Heart left ventricle (tissue), 13 donors: ENCODE results near the gene ALPG.

ENCODE experiments used
- CTCF ChIP-seq, 12 donors: fragments of 200-600 bp; sonication (generic) in 4 of 12; IDR thresholded peaks; one replicate each; pipeline versions ENCODE4 v1.5.0 to v1.8.0; 2018 to 2022; ENCODE audit warnings: antibody characterized with exemption in 12 of 12, mild to moderate bottlenecking in 5 of 12
- POLR2A ChIP-seq, 2 donors: fragments of 450-650 bp; IDR thresholded peaks; one replicate each; pipeline ENCODE4 v1.6.1; 2017; ENCODE audit warnings: antibody characterized with exemption in 2 of 2, mild to moderate bottlenecking in 2 of 2, moderate library complexity in 2 of 2
- donor health status: ischemic (EF 13 %, LVEDD 7.1; RV severe dilation, severe dysfunction).
- donor health status: DM: no; HTN: yes; CAD: no.
- donor health status: DM: no; HTN: no; CAD: no.
- donor health status: ischemic (EF 25% LVEDD 6.9; RV normal size, moderate dysfunction).
- donor health status: ischemic (EF 25% LVEDD 5.7; RV mildly dilated, moderate dysfunction).
- donor health status: ischemic (EF 35%, LVEDD 5.7; RV mildly dilated, moderate dysfunction).
- donor health status: nonischemic (EF 11% LVEDD 7.7; RV severe dilation, severe dysfunction).
- donor health status: DM: yes; HTN: yes; CAD: no.
- donor health status: PGD.
- donor health status: ischemic (EF 29% LVEDD 5.4; RV normal size, mild dysfunction).
- donor health status: nonischemic (EF 23%, LVEDD 6.1; RV moderate dilation, normal function).

- TF ChIP-seq CTCF (IDR thresholded peaks at IDR 0.05) (no peak), POLR2A (IDR thresholded peaks at IDR 0.05) (no peak)
Observed at GRCh38 chr2:232406556-232407310, at the start of gene ALPG.
